RKO (cell line): ENCODE data around the gene KCNJ13.
"Not testable (repeated sequence)": the region's sequence is repeated elsewhere in the genome, so short reads cannot be mapped to it uniquely, and the experiment has no call there.

Experiments
- DNase-seq: peaks from one replicate; pipeline ENCODE4 v3.0.0-alpha.2; 2016; ENCODE audit warnings: low spot score

KCNJ13 gene

GRCh38 chr2:232761301-232761907, 15.0 kb downstream of the KCNJ13 start:
- DNase-seq = peak; percentile 43

- DNase-seq = no peak
Measured at GRCh38 chr2:232757905-232758304, 18.5 kb downstream of the KCNJ13 start.

- no peak for DNase-seq
Measured at GRCh38 chr2:232750135-232750671, 26.2 kb downstream of the KCNJ13 start.

- no peak for DNase-seq
Measured at GRCh38 chr2:232749331-232749730, 27.0 kb downstream of the KCNJ13 start.

GRCh38 chr2:232748038-232748437, 28.3 kb downstream of the KCNJ13 start:
- no peak for DNase-seq

GRCh38 chr2:232744963-232745362, 31.4 kb downstream of the KCNJ13 start:
- no peak for DNase-seq

- no peak for DNase-seq
Measured at GRCh38 chr2:232741972-232742371, 34.4 kb downstream of the KCNJ13 start.

- DNase-seq = no peak
Measured at GRCh38 chr2:232741294-232741693, 35.1 kb downstream of the KCNJ13 start.

GRCh38 chr2:232731470-232731869, 44.9 kb downstream of the KCNJ13 start:
- DNase-seq = no peak

GRCh38 chr2:232728785-232729184, 47.6 kb downstream of the KCNJ13 start:
- no peak for DNase-seq

- DNase-seq = no peak
Measured at GRCh38 chr2:232723027-232723426, 53.3 kb downstream of the KCNJ13 start.

GRCh38 chr2:232721882-232722281, 54.5 kb downstream of the KCNJ13 start:
- DNase-seq = no peak

- no peak for DNase-seq
Measured at GRCh38 chr2:232721261-232721660, 55.1 kb downstream of the KCNJ13 start.

- DNase-seq = not testable (repeated sequence)
Measured at GRCh38 chr2:232720056-232720455, 56.3 kb downstream of the KCNJ13 start.
